Upper lobe of left lung (tissue), 6 donors: Measurements from ENCODE around the gene SNURF. TPM values are rescaled to one million over a fixed set of nuclear protein-coding genes. Genes with fewer than 3 reads are reported as not detected.
"Not testable (repeated sequence)": the region's sequence is repeated elsewhere in the genome, so short reads cannot be mapped to it uniquely, and the experiment has no call there.

Experiments used
- ATAC-seq, 2 donors: fragments of 200-7000 bp; cut with Tn5 transposase; one replicate each; pipeline ENCODE4 v1.9.1; 2022; ENCODE audit warnings: mild to moderate bottlenecking in 2 of 2, moderate library complexity in 2 of 2; ENCODE audit not compliant: low FRiP score in 2 of 2
- DNase-seq, 2 donors: peaks; one replicate each; pipeline ENCODE4 v3.0.0-alpha.2; 2019 to 2020
- H3K27ac ChIP-seq, 4 donors: fragments of 200-600 bp; sonication (generic); one replicate each; pipeline ENCODE4 v1.5.1; 2016 to 2019
- H3K27me3 ChIP-seq, 4 donors: fragments of 200-600 bp; sonication (generic); one replicate each; pipeline ENCODE4 v1.5.1; 2017 to 2019
- H3K36me3 ChIP-seq, 4 donors: fragments of 200-600 bp; sonication (generic); one replicate each; pipeline ENCODE4 v1.5.1; 2016 to 2019
- H3K4me1 ChIP-seq, 4 donors: fragments of 200-600 bp; sonication (generic); one replicate each; pipeline ENCODE4 v1.5.1; 2018 to 2019
- H3K4me3 ChIP-seq, 4 donors: fragments of 200-600 bp; sonication (generic); one replicate each; pipeline ENCODE4 v1.5.1; 2017 to 2019; ENCODE audit warnings: mild to moderate bottlenecking in 2 of 4, moderate library complexity in 1 of 4
- H3K9me3 ChIP-seq, 4 donors: fragments of 200-600 bp; sonication (generic); one replicate each; pipeline ENCODE4 v1.5.1; 2018 to 2019
- EP300 ChIP-seq, 4 donors: sonication (generic); formaldehyde crosslinking; IDR thresholded peaks; one replicate each; pipeline ENCODE4 v1.5.1; 2017; ENCODE audit warnings: antibody characterized with exemption in 4 of 4, control low read depth in 2 of 4
- POLR2A ChIP-seq, 4 donors: fragments of 450-650 bp; IDR thresholded peaks; one replicate each; pipeline ENCODE4 v1.5.1; 2016 to 2017; ENCODE audit warnings: antibody characterized with exemption in 4 of 4, mild to moderate bottlenecking in 2 of 4
- POLR2AphosphoS5 ChIP-seq, 2 donors: sonication (generic); formaldehyde crosslinking; IDR thresholded peaks; one replicate each; pipeline ENCODE4 v1.5.1; 2017; ENCODE audit warnings: antibody characterized with exemption in 2 of 2
- WGBS, 2 donors: methylation state at CpG; one replicate each; pipeline ENCODE4 v1.1.5; 2017 to 2018; 5-methylcytosine and 5-hydroxymethylcytosine counted together
- total RNA-seq, 6 donors: library from RNA; depleted of rRNA in 4 of 6; stranded (reverse); fragments of >200 nt in 4 of 6; gene quantifications; one replicate each; pipeline versions ENCODE4 v1.1.0 to v1.2.1, GENCODE V29; 2016 to 2021
- TF ChIP-seq, protein P1 (sequence below), 6 experiments: fragments of 450-650 bp in 4 of 6; fragments of 200-600 bp in 2 of 6; sonication (generic) in 2 of 6; IDR thresholded peaks; one replicate each; pipeline ENCODE4 v1.5.1; 2016 to 2019; ENCODE audit warnings: antibody characterized with exemption in 6 of 6
- donor health status: DM: no; HTN: no; CAD: no; lungs with moderate emphysema.
- donor health status: DM: no; HTN: yes; CAD: no; lungs with severe emphysema.

Gene SNURF
- total RNA-seq, 6 donors from 2014 or later = 1.2 to 14.7 (median 7.9) TPM

DNA sequence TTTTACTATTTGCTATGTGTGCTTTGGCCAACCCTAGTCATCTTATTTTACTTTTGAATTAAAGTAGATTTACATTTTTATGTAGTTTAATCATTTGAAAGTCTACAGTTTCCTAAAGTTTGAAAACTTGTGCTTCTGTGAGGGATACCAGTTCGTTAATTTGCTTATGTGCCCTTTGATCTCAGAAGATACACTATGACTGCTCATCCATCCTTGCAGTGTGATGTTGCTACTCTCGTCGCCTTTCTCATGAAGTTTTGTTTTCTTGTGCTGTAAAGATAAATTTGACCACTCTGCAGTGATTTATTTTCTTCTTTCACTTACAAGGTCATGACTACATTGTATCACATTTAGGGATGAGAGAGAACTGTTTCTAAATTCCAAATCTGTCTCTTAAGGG, 16.3 kb downstream of the SNURF start:
- Histone ChIP-seq H3K27me3 (no peaks in the 10 kb centered on the region), H3K9me3 (peaks cover 0 to 60% (median 35%) of the 10 kb centered on the region in 4 donors), H3K36me3 (peaks cover 4 to 93% (median 56%) of the 10 kb centered on the region in 4 donors), H3K4me3 (no peak overlapping the region), H3K4me1 (no peaks in the 10 kb centered on the region), H3K27ac (no peak overlapping the region)
- no peak for TF ChIP-seq POLR2A (IDR thresholded peaks at IDR 0.05)
- TF ChIP-seq, protein P1, sequence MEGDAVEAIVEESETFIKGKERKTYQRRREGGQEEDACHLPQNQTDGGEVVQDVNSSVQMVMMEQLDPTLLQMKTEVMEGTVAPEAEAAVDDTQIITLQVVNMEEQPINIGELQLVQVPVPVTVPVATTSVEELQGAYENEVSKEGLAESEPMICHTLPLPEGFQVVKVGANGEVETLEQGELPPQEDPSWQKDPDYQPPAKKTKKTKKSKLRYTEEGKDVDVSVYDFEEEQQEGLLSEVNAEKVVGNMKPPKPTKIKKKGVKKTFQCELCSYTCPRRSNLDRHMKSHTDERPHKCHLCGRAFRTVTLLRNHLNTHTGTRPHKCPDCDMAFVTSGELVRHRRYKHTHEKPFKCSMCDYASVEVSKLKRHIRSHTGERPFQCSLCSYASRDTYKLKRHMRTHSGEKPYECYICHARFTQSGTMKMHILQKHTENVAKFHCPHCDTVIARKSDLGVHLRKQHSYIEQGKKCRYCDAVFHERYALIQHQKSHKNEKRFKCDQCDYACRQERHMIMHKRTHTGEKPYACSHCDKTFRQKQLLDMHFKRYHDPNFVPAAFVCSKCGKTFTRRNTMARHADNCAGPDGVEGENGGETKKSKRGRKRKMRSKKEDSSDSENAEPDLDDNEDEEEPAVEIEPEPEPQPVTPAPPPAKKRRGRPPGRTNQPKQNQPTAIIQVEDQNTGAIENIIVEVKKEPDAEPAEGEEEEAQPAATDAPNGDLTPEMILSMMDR (IDR thresholded peaks at IDR 0.05) = no peak
- no peak for TF ChIP-seq POLR2AphosphoS5 (IDR thresholded peaks at IDR 0.05)
- no peak for TF ChIP-seq EP300 (IDR thresholded peaks at IDR 0.05)
- DNase-seq = no peak
- WGBS, 2 donors = 78 to 85% methylated on average over 3 of the region's 3 CpGs
- no peak for ATAC-seq

- Histone ChIP-seq H3K36me3 (peaks cover 7 to 94% (median 55%) of the 10 kb centered on the region in 4 donors), H3K27me3 (no peaks in the 10 kb centered on the region), H3K9me3 (peaks cover 0 to 62% (median 32%) of the 10 kb centered on the region in 4 donors), H3K27ac (no peak overlapping the region), H3K4me3 (no peak overlapping the region), H3K4me1 (no peaks in the 10 kb centered on the region)
- TF ChIP-seq, protein P1 (IDR thresholded peaks at IDR 0.05) = no peak
- TF ChIP-seq POLR2AphosphoS5 (IDR thresholded peaks at IDR 0.05) = no peak
- DNase-seq (no peak), ATAC-seq (no peak)
- WGBS, 2 donors = 86 to 93% methylated on average over 8 of the region's 8 CpGs
Observed at GRCh38 chr15:24971772-24972171, 17.0 kb downstream of the SNURF start.

DNA sequence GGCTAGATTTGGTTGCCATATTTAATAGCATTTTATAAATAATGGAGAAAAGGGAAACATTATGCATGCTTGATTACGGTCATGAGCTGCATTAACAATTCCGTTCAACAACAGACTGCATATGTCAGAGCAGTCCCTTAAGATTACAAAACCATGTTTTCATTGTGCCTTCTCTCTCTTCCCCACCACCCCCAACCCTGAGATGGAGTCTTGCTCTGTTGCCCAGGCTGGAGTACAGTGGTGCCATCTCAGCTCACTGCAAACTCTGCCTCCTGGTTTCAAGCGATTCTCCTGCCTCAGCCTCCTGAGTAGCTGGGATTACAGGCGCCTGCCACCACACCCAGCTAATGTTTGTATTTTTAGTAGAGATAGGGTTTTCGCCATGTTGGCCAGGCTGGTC, 17.9 kb downstream of the SNURF start:
- H3K9me3 ChIP-seq = peaks cover 0 to 58% (median 28%) of the 10 kb centered on the region in 4 donors
- 85 to 98% methylated on average over 5 of the region's 5 CpGs for WGBS, 2 donors
- peaks cover 9 to 94% (median 56%) of the 10 kb centered on the region in 4 donors for H3K36me3 ChIP-seq
- not testable (repeated sequence) for DNase-seq, H3K27me3 ChIP-seq, ATAC-seq, H3K4me1 ChIP-seq, H3K4me3 ChIP-seq, H3K27ac ChIP-seq

- Histone ChIP-seq H3K4me1 (no peaks in the 10 kb centered on the region), H3K27me3 (no peaks in the 10 kb centered on the region), H3K9me3 (peaks cover 4 to 54% (median 32%) of the 10 kb centered on the region in 4 donors), H3K4me3 (no peak overlapping the region), H3K36me3 (peaks cover 17 to 96% (median 67%) of the 10 kb centered on the region in 4 donors), H3K27ac (no peak overlapping the region)
- no peak for DNase-seq
- no peak for ATAC-seq
- 84 to 86% methylated on average over 3 of the region's 3 CpGs for WGBS, 2 donors
- TF ChIP-seq POLR2A (IDR thresholded peaks at IDR 0.05) = no peak
- TF ChIP-seq, protein P1 (IDR thresholded peaks at IDR 0.05) = no peak
- TF ChIP-seq POLR2AphosphoS5 (IDR thresholded peaks at IDR 0.05) = no peak
- TF ChIP-seq EP300 (IDR thresholded peaks at IDR 0.05) = no peak
Observed at GRCh38 chr15:24976932-24977331, 22.1 kb downstream of the SNURF start.

DNA sequence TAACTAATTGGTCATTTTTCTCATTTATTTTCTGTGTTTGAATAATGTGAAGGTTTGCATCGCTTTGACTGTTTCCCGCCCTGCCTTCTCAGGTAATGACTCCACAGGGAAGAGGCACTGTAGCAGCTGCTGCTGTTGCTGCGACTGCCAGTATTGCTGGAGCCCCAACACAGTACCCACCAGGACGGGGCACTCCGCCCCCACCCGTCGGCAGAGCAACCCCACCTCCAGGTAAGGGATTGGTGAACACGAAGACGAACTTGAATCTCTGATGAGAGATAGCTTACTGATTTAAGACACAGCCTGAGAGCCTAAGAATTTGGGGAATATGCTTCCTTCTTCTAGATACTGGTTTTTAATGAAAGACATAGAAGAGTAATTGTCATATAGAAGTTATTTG, 22.9 kb downstream of the SNURF start:
- 88 to 95% methylated on average over 9 of the region's 9 CpGs for WGBS, 2 donors
- Histone ChIP-seq H3K4me3 (no peak overlapping the region), H3K4me1 (no peaks in the 10 kb centered on the region), H3K9me3 (peaks cover 4 to 55% (median 34%) of the 10 kb centered on the region in 4 donors), H3K36me3 (peaks cover 19 to 100% (median 74%) of the 10 kb centered on the region in 4 donors), H3K27ac (no peak overlapping the region), H3K27me3 (no peaks in the 10 kb centered on the region)
- TF ChIP-seq EP300 (IDR thresholded peaks at IDR 0.05) (no peak), POLR2A (IDR thresholded peaks at IDR 0.05) (no peak), POLR2AphosphoS5 (IDR thresholded peaks at IDR 0.05) (no peak)
- TF ChIP-seq, protein P1 (IDR thresholded peaks at IDR 0.05) = no peak
- DNase-seq (peak in 1 of 2 donors; percentile 60), ATAC-seq (no peak)
